IMR-90 (cell line): ENCODE results near the gene POU3F2. TPM values are rescaled to one million over a fixed set of nuclear protein-coding genes. Genes with fewer than 3 reads are reported as not detected.

Experiments
- ATAC-seq: fragments of 200-7000 bp; cut with Tn5 transposase; 2 replicates; pipeline ENCODE4 v1.9.1; 2020; ENCODE audit warnings: low read depth, mild to moderate bottlenecking, moderate library complexity
- Bru-seq: library from RNA; stranded (reverse); fragments of 400-500 nt; gene quantifications from one replicate; lab custom pipeline; 2021; lab: Mats Ljungman, UMichigan
- BruChase-seq, 2 experiments: library from RNA; stranded (reverse); fragments of 400-500 nt; gene quantifications; one replicate each; lab custom pipeline; 2021; lab: Mats Ljungman, UMichigan
- BruUV-seq: library from RNA; stranded (reverse); fragments of 400-500 nt; replicated peaks from 2 replicates; lab custom pipeline; 2021; lab: Mats Ljungman, UMichigan
- CTCF ChIA-PET: fragments of 300-600 bp; formaldehyde crosslinking; extraction: SDS; loops from one replicate; lab custom pipeline; 2021; ENCODE audit warnings: antibody characterized with exemption; lab: Yijun Ruan, JAX
- POLR2A ChIA-PET: fragments of 300-600 bp; sonication (Branson Sonifier 250); formaldehyde crosslinking; loops from one replicate; lab custom pipeline; 2022; ENCODE audit warnings: antibody characterized with exemption; ENCODE audit not compliant: unreplicated experiment; lab: Charles Lee
- DNase-seq: peaks from one replicate; pipeline ENCODE4 v3.0.0; 2013
- H2AFZ ChIP-seq: replicated peaks from 2 replicates; pipeline ENCODE3; 2013; ENCODE audit warnings: low read length, mild to moderate bottlenecking; ENCODE audit not compliant: poor library complexity
- H2AK5ac ChIP-seq: 2 replicates; pipeline ENCODE4 v1.6.1; 2013; ENCODE audit warnings: low read depth, low read length, inconsistent platforms
- H2AK9ac ChIP-seq: replicated peaks from 2 replicates; pipeline ENCODE3; 2013; ENCODE audit warnings: mild to moderate bottlenecking, low read depth, low read length, moderate library complexity; ENCODE audit not compliant: poor library complexity
- H2BK120ac ChIP-seq: 2 replicates; pipeline ENCODE4 v1.6.1; 2013; ENCODE audit warnings: low read depth, low read length, inconsistent platforms
- H2BK15ac ChIP-seq: 3 replicates; pipeline ENCODE4 v1.6.1; 2013; ENCODE audit warnings: low read depth, low read length, inconsistent platforms
- H2BK20ac ChIP-seq: 2 replicates; pipeline ENCODE4 v1.6.1; 2013; ENCODE audit warnings: low read depth, mild to moderate bottlenecking, inconsistent platforms, low read length, moderate library complexity
- H2BK5ac ChIP-seq: 2 replicates; pipeline ENCODE4 v1.6.1; 2013; ENCODE audit warnings: mild to moderate bottlenecking, low read depth, low read length, inconsistent platforms; ENCODE audit not compliant: poor library complexity, severe bottlenecking
- H3K14ac ChIP-seq: replicated peaks from 2 replicates; pipeline ENCODE4 v1.6.1; 2013; ENCODE audit warnings: low read depth, low read length, inconsistent platforms
- H3K18ac ChIP-seq: 2 replicates; pipeline ENCODE4 v1.6.1; 2013; ENCODE audit warnings: low read depth, low read length, control low read depth
- H3K23ac ChIP-seq: 2 replicates; pipeline ENCODE4 v1.6.1; 2013; ENCODE audit warnings: low read depth, low read length, inconsistent platforms
- H3K27ac ChIP-seq: 2 replicates; pipeline ENCODE4 v1.5.1; 2013; ENCODE audit warnings: mild to moderate bottlenecking, control low read depth, low read length; ENCODE audit not compliant: insufficient read depth
- H3K27me3 ChIP-seq: 2 replicates; pipeline ENCODE4 v1.6.1; 2013; ENCODE audit warnings: low read length; ENCODE audit not compliant: control insufficient read depth, insufficient read depth
- H3K36me3 ChIP-seq: 2 replicates; pipeline ENCODE4 v1.6.1; 2013; ENCODE audit warnings: low read length, mixed read lengths; ENCODE audit not compliant: control insufficient read depth, insufficient read depth
- H3K4ac ChIP-seq: 2 replicates; pipeline ENCODE4 v1.6.1; 2013; ENCODE audit warnings: low read depth, low read length, inconsistent platforms
- H3K4me1 ChIP-seq: 2 replicates; pipeline ENCODE4 v1.6.1; 2013; ENCODE audit warnings: low read length, mixed read lengths; ENCODE audit not compliant: control insufficient read depth, insufficient read depth
- H3K4me2 ChIP-seq: 2 replicates; pipeline ENCODE4 v1.6.1; 2013; ENCODE audit warnings: low read depth, mild to moderate bottlenecking, control low read depth, low read length, moderate library complexity
- H3K4me3 ChIP-seq: 2 replicates; pipeline ENCODE4 v1.5.1; 2013; ENCODE audit warnings: low read depth, mild to moderate bottlenecking, control low read depth, low read length, moderate library complexity; ENCODE audit not compliant: insufficient read depth
- H3K56ac ChIP-seq: 2 replicates; pipeline ENCODE4 v1.6.1; 2013; ENCODE audit warnings: low read length, inconsistent platforms; ENCODE audit not compliant: insufficient read depth; ENCODE audit errors: extremely low read depth
- H3K79me1 ChIP-seq, 2 experiments: 2 replicates each; pipeline ENCODE4 v1.6.1; 2013; ENCODE audit warnings: low read length in 2 of 2, inconsistent platforms in 1 of 2, low read depth in 1 of 2
- H3K9ac ChIP-seq: 2 replicates; pipeline ENCODE4 v1.6.1; 2013; ENCODE audit warnings: low read depth, low read length, control low read depth
- H3K9me1 ChIP-seq: 2 replicates; pipeline ENCODE4 v1.6.1; 2013; ENCODE audit warnings: low read length, inconsistent platforms; ENCODE audit not compliant: insufficient read depth
- H3K9me3 ChIP-seq: 2 replicates; pipeline ENCODE4 v1.6.1; 2013; ENCODE audit warnings: low read length; ENCODE audit not compliant: control insufficient read depth, insufficient read depth
- H4K20me1 ChIP-seq: 2 replicates; pipeline ENCODE4 v1.6.1; 2013; ENCODE audit warnings: low read length, inconsistent platforms; ENCODE audit not compliant: insufficient read depth
- H4K5ac ChIP-seq: 2 replicates; pipeline ENCODE4 v1.6.1; 2013; ENCODE audit warnings: mild to moderate bottlenecking, low read depth, low read length, control low read depth
- H4K8ac ChIP-seq, 2 experiments: 2 replicates each; pipeline ENCODE4 v1.6.1; 2013; ENCODE audit warnings: low read depth in 2 of 2, low read length in 2 of 2, control low read depth in 1 of 2, inconsistent platforms in 1 of 2
- H4K91ac ChIP-seq: 2 replicates; pipeline ENCODE4 v1.6.1; 2013; ENCODE audit warnings: low read depth, low read length, inconsistent platforms; ENCODE audit not compliant: insufficient read depth
- BHLHE40 ChIP-seq: fragments of 150-350 bp; IDR thresholded peaks from 2 replicates; pipeline ENCODE4 v1.6.1; 2016; ENCODE audit warnings: mild to moderate bottlenecking, low read depth, low read length
- CEBPB ChIP-seq: IDR thresholded peaks from 2 replicates; pipeline ENCODE4 v1.6.1; 2012; ENCODE audit warnings: low read depth, low read length, improper control_type of control experiment
- POLR2A ChIP-seq: IDR thresholded peaks from 2 replicates; pipeline ENCODE4 v1.6.1; 2012; ENCODE audit warnings: mild to moderate bottlenecking, low read depth, low read length
- RFX5 ChIP-seq: IDR thresholded peaks from 2 replicates; pipeline ENCODE4 v1.8.0; 2012; ENCODE audit warnings: low read depth, mild to moderate bottlenecking, low read length, moderate library complexity
- WGBS, 2 experiments: methylation state at CpG; one replicate each; pipeline versions ENCODE4 v1.1.5 to v1.1.7; 2013; ENCODE audit warnings: missing lambda C conversion rate in 2 of 2; ENCODE audit not compliant: insufficient read length in 1 of 2; ENCODE audit errors: extremely low coverage in 2 of 2; 5-methylcytosine and 5-hydroxymethylcytosine counted together
- dilution Hi-C: fragments of 300-500 bp; cut with HindIII; formaldehyde crosslinking; loops from one replicate; pipeline ENCODE4 v1.14.3; 2018; ENCODE audit warnings: low sequenced_read_pairs; ENCODE audit not compliant: unreplicated experiment
- in situ Hi-C: fragments of 300-500 bp; cut with MboI; formaldehyde crosslinking; loops from 3 replicates; pipeline ENCODE4 v1.14.3; 2019; ENCODE audit warnings: low sequenced_read_pairs, inconsistent platforms, mixed read lengths
- intact Hi-C: fragments of 100-400 bp; cut with micrococcal nuclease; formaldehyde crosslinking; loops from 2 replicates; pipeline ENCODE4 v1.10.0; 2022
- long read RNA-seq: library from polyadenylated mRNA; unstranded; transcript quantifications from one replicate; pipeline ENCODE4 v2.0.0, GENCODE V29; 2021; ENCODE audit not compliant: unreplicated experiment
- polyA plus RNA-seq, 3 experiments: library from polyadenylated mRNA; depleted of rRNA; stranded (reverse); fragments of >200 nt; gene quantifications; 2 replicates each; pipeline ENCODE4 v1.2.3, GENCODE V29; 2012; ENCODE audit warnings: low replicate concordance in 1 of 3
- total RNA-seq: library from RNA; depleted of rRNA; stranded (reverse); fragments of >200 nt; gene quantifications from 2 replicates; pipeline ENCODE4 v1.2.3, GENCODE V29; 2012; rRNA removed

The POU3F2 gene
- total RNA-seq, result not detected in 2 replicates
- not detected in 2 replicates for polyA plus RNA-seq (2012; rRNA removed)
- not detected in 2 replicates for polyA plus RNA-seq (2012; cell fraction: cytosol; rRNA removed)
- not detected in 2 replicates for polyA plus RNA-seq (2012; cell fraction: nucleus; rRNA removed; ENCODE audit: low replicate concordance)
- Bru-seq, nascent RNA, result not detected
- BruChase-seq, experiment 1, labeled RNA remaining after a 6-hour chase, result not detected
- BruChase-seq, experiment 2, labeled RNA remaining after a 2-hour chase, result percentile 12 among the genes with signal in this experiment
- long read RNA-seq, result 0 reads

DNA sequence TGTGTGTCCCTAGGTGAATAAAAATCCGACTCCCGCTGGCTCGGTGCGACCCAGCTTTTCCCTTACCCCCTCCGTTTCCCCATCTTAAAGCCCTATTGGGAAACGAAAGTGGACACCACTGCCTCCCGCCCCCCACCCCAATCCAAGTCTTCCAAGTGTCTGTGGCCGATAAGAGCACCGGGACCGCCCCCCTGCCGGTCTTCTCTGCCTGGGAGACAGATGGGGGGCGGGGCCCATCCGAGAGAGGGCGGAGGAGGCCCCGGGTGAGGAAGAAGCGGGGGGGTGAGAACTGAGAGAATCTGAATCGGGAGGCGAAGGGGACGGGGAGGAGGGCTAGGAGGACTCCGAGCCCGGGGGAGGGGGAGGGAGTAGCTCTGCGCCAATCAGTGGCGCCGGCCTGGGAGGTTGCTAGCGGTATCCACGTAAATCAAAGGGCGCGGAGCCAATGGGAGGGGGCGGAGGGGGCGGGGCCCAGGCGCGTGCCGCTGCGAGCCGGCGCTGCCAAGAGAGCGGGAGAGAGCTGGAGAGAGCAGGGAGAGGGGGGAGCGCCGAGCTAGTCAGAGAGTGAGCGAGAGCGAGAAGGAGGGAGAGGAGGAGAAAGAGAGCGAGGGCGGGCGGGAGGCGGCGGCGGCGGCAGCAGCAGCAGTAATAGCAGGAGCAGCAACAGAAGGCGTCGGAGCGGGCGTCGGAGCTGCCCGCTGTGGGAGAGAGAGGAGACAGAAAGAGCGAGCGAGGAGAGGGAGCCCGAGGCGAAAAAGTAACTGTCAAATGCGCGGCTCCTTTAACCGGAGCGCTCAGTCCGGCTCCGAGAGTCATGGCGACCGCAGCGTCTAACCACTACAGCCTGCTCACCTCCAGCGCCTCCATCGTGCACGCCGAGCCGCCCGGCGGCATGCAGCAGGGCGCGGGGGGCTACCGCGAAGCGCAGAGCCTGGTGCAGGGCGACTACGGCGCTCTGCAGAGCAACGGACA is at the start of gene POU3F2:
Gene POU3F2, plus strand, starts transcription at position 515 of the 972 bp plus-strand sequence. Its CDS starts 300 bp downstream, at position 815.
- no peak within 1 kb of the TSS for H2BK15ac ChIP-seq
- ATAC-seq (peak; percentile 82), DNase-seq (peak; percentile 77)
- no peak within 1 kb of the TSS for H2BK120ac ChIP-seq
- peak within 1 kb of the TSS; percentile 23; the same call in 1 of the 2 replicates for H3K23ac ChIP-seq
- H2BK5ac ChIP-seq, result no peak within 1 kb of the TSS
- H3K4ac ChIP-seq, result no peak within 1 kb of the TSS
- intact Hi-C loops (no loop called here), dilution Hi-C loops (no loop called here), in situ Hi-C loops (no loop called here)
- peak within 1 kb of the TSS; percentile 80 for H3K4me2 ChIP-seq
- no peak within 1 kb of the TSS for H2AK9ac ChIP-seq
- H3K36me3 ChIP-seq, result no peaks in the 10 kb centered on the region
- ChIA-PET POLR2A (no interaction called here), CTCF (interaction anchor here (0.7 kb wide), 1 partner anchor 1648 kb away, joined by 3 read pairs; no protein-coding TSS in a partner anchor)
- 4% methylated on average over 14 of the region's 83 CpGs; no CpG with 5 or more reads in 1 of the 2 experiments for WGBS, 2 experiments
- H4K5ac ChIP-seq, result no peak within 1 kb of the TSS
- H2AK5ac ChIP-seq, result no peak within 1 kb of the TSS
- peaks cover 7% of the 10 kb centered on the region; the same call in 1 of the 2 replicates for H3K4me1 ChIP-seq
- H4K91ac ChIP-seq, result no peak within 1 kb of the TSS
- H4K8ac ChIP-seq, result no peak within 1 kb of the TSS
- H3K9me1 ChIP-seq, result no peaks in the 10 kb centered on the region
- peaks cover 3% of the 10 kb centered on the region; the same call in 1 of the 2 replicates for H3K9me3 ChIP-seq
- H4K20me1 ChIP-seq, result no peaks in the 10 kb centered on the region; the same call in none of the 2 replicates
- no peak within 1 kb of the TSS for H3K56ac ChIP-seq
- peak; percentile 70 for TF ChIP-seq BHLHE40
- TF ChIP-seq RFX5, result peak; percentile 85
- no peak for TF ChIP-seq CEBPB
- TF ChIP-seq POLR2A, result no peak
- peak within 1 kb of the TSS; percentile 90 for H2AFZ ChIP-seq
- peak within 1 kb of the TSS; percentile 35 for H3K4me3 ChIP-seq
- peaks cover 75% of the 10 kb centered on the region for H3K27me3 ChIP-seq
- no peaks in the 10 kb centered on the region for H3K79me1 ChIP-seq
- no peak within 1 kb of the TSS for H3K9ac ChIP-seq
- H3K27ac ChIP-seq, result no peak within 1 kb of the TSS
- H3K14ac ChIP-seq, result no peak within 1 kb of the TSS
- no TSS peak for BruUV-seq
- no peak within 1 kb of the TSS for H2BK20ac ChIP-seq
- no peak within 1 kb of the TSS for H3K18ac ChIP-seq
